Measurements from ENCODE around the gene SPAG17. TPM values are rescaled to one million over a fixed set of nuclear protein-coding genes. Genes with fewer than 3 reads are reported as not detected.

The SPAG17 gene
- polyA plus RNA-seq, 4 donors, result 0.03 to 0.55 TPM; not detected in 2

DNA sequence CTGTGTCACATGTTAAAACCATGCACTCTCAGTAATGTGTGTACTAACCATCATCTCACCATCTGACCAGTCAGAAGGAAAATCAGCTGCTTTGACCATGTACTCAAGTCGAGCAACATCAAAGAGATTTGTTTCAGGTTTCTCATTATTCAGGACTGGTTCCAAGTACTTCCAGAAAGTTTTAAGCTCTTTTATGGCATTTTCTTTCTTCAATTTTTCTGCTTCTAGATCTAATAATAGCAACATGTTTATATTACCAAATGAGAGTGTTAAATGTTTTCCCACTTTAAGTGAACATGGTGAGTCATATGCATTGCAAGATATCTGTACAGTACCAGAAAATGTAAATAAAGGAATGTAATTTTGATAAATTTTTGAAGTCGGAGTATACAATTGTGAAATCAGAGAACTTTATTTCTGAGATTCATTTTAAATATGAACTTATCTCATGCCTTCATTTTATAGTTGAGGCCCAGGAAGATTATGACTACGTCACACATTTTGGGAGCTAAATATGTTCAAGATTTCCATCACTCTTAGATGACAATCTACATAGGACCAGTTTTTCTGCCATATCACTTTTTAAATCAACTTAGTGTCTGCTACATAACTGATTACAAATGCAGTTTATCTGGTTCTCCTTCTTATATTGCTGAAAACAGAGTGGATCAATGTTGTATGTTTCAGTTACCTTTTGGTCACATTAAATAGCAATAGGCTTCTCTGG, 87.2 kb downstream of the SPAG17 start:
- FAIRE-seq (no peak), DNase-seq (no peak)
- Histone ChIP-seq H3K4me3 (ENCODE audit: low read depth in 1 of 3, low read length in 3 of 3) (no peak overlapping the region), H3K27me3 (ENCODE audit: control insufficient read depth in 3 of 3, insufficient read depth in 3 of 3, low read length in 3 of 3) (no peaks in the 10 kb centered on the region), H3K27ac (ENCODE audit: low read depth in 1 of 3, low read length in 2 of 3) (no peak overlapping the region), H3K9me3 (ENCODE audit: control insufficient read depth in 2 of 2, insufficient read depth in 1 of 2, low read depth in 1 of 2, low read length in 1 of 2) (no peaks in the 10 kb centered on the region), H3K4me1 (ENCODE audit: control insufficient read depth in 3 of 3, insufficient read depth in 2 of 3, low read depth in 1 of 3, low read length in 2 of 3) (no peaks in the 10 kb centered on the region), H3K36me3 (ENCODE audit: control insufficient read depth in 3 of 3, insufficient read depth in 2 of 3, low read depth in 1 of 3, low read length in 3 of 3) (no peaks in the 10 kb centered on the region)
- 60 to 69% (median 67%) methylated on average over 3 of the region's 3 CpGs for WGBS, 3 donors

DNA sequence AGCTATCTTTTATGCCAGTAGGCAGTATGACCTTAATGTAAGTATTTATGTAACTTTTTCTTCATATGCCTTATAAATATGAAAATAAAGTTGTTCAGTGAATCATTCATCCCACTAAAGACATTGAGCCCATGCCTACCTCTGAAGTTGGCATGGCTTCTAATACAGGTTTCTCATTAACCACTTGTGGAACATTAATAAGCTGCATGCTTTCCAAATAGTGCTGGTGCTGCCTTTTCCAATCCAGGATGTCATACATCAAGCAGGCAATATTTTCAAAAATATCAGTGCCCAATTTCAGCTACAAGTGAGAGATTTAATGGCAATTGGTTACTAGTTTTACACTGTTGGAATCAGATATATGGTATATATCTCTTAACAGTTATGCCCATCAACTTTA, 92.0 kb downstream of the SPAG17 start:
- Histone ChIP-seq H3K27me3 (ENCODE audit: control insufficient read depth in 3 of 3, insufficient read depth in 3 of 3, low read length in 3 of 3) (no peaks in the 10 kb centered on the region), H3K27ac (ENCODE audit: low read depth in 1 of 3, low read length in 2 of 3) (no peak overlapping the region), H3K36me3 (ENCODE audit: control insufficient read depth in 3 of 3, insufficient read depth in 2 of 3, low read depth in 1 of 3, low read length in 3 of 3) (no peaks in the 10 kb centered on the region), H3K4me1 (ENCODE audit: control insufficient read depth in 3 of 3, insufficient read depth in 2 of 3, low read depth in 1 of 3, low read length in 2 of 3) (no peaks in the 10 kb centered on the region), H3K9me3 (ENCODE audit: control insufficient read depth in 2 of 2, insufficient read depth in 1 of 2, low read depth in 1 of 2, low read length in 1 of 2) (no peaks in the 10 kb centered on the region), H3K4me3 (ENCODE audit: low read depth in 1 of 3, low read length in 3 of 3) (no peak overlapping the region)
- DNase-seq, result no peak
- no peak for FAIRE-seq

DNA sequence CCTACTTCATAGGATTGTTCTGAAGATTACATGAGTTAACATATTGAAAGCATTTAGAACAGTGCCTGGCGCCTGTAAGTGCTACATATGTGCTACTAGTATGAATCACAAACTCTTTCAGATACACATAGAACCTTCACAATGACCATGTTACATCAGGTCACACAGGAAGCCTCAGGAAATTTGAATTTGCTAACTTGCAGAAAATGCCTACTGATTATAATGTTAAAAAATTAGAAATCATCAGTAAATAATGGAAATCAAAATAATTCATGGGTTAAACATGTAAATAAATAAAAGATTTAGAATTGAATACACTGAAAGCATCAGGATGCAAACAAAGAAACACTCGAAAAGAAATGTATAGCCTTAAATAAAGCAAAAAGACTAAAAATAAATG, 94.9 kb downstream of the SPAG17 start:
- peak; percentile 19 for FAIRE-seq

DNA sequence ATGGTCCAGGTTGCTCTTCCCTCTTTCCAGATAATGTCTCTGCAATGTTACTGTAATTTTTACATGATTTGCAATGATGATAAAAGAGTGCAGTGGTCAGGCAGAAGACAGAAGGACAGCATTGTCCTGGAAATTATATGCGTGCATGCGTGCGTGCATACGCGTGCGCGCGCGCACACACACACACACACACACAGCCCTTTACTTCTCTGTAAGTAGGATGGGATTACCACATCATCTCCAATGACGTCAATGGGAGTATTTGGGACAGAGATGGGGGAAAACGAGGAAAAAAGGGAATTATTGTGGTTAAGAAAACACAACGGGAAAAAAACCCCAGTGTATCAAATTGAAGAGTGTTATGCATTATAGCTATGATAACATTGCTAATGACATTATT, 99.7 kb downstream of the SPAG17 start:
- Histone ChIP-seq H3K27ac (ENCODE audit: low read depth in 1 of 3, low read length in 2 of 3) (no peak overlapping the region), H3K4me1 (ENCODE audit: control insufficient read depth in 3 of 3, insufficient read depth in 2 of 3, low read depth in 1 of 3, low read length in 2 of 3) (no peaks in the 10 kb centered on the region), H3K36me3 (ENCODE audit: control insufficient read depth in 3 of 3, insufficient read depth in 2 of 3, low read depth in 1 of 3, low read length in 3 of 3) (no peaks in the 10 kb centered on the region), H3K27me3 (ENCODE audit: control insufficient read depth in 3 of 3, insufficient read depth in 3 of 3, low read length in 3 of 3) (no peaks in the 10 kb centered on the region), H3K4me3 (ENCODE audit: low read depth in 1 of 3, low read length in 3 of 3) (no peak overlapping the region), H3K9me3 (ENCODE audit: control insufficient read depth in 2 of 2, insufficient read depth in 1 of 2, low read depth in 1 of 2, low read length in 1 of 2) (no peaks in the 10 kb centered on the region)
- no peak for FAIRE-seq
- no peak for DNase-seq
- 92 to 98% (median 95%) methylated on average over 12 of the region's 12 CpGs for WGBS, 3 donors

More for the DNA sequence above, 94.9 kb downstream of the SPAG17 start:
- Histone ChIP-seq H3K4me3 (ENCODE audit: low read depth in 1 of 3, low read length in 3 of 3) (no peak overlapping the region), H3K9me3 (ENCODE audit: control insufficient read depth in 2 of 2, insufficient read depth in 1 of 2, low read depth in 1 of 2, low read length in 1 of 2) (no peaks in the 10 kb centered on the region), H3K27ac (ENCODE audit: low read depth in 1 of 3, low read length in 2 of 3) (no peak overlapping the region), H3K4me1 (ENCODE audit: control insufficient read depth in 3 of 3, insufficient read depth in 2 of 3, low read depth in 1 of 3, low read length in 2 of 3) (no peaks in the 10 kb centered on the region), H3K27me3 (ENCODE audit: control insufficient read depth in 3 of 3, insufficient read depth in 3 of 3, low read length in 3 of 3) (no peaks in the 10 kb centered on the region), H3K36me3 (ENCODE audit: control insufficient read depth in 3 of 3, insufficient read depth in 2 of 3, low read depth in 1 of 3, low read length in 3 of 3) (no peaks in the 10 kb centered on the region)
- no peak for DNase-seq
- 80 to 90% (median 88%) methylated on average over 2 of the region's 2 CpGs for WGBS, 3 donors

DNA sequence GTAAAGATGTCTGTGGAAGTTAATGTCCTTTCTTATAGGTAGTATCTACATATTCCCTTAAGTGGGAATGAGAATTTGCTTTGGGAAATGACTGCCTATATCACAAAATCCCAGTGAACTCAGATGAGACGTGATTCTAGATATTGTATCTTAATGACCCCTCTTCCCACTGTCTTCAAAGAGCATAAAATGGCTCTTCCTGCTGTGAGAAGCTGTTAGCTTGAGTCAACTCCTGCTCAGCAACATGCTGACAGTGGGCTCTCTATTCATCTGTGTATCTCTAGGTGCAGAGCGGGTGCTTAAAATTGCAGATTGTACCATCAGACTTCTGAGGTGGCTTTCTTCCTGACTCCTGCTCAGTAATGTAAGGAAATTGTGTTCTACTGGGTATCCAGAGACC, 100.6 kb downstream of the SPAG17 start:
- H3K36me3 ChIP-seq (ENCODE audit: control insufficient read depth in 3 of 3, insufficient read depth in 2 of 3, low read depth in 1 of 3, low read length in 3 of 3), result no peaks in the 10 kb centered on the region
- 49 to 75% (median 73%) methylated on average over 2 of the region's 2 CpGs for WGBS, 3 donors
- H3K27ac ChIP-seq (ENCODE audit: low read depth in 1 of 3, low read length in 2 of 3), result no peak overlapping the region
- H3K4me3 ChIP-seq (ENCODE audit: low read depth in 1 of 3, low read length in 3 of 3), result no peak overlapping the region
- no peak for DNase-seq
- no peak for FAIRE-seq
- H3K27me3 ChIP-seq (ENCODE audit: control insufficient read depth in 3 of 3, insufficient read depth in 3 of 3, low read length in 3 of 3), result no peaks in the 10 kb centered on the region
- no peaks in the 10 kb centered on the region for H3K4me1 ChIP-seq (ENCODE audit: control insufficient read depth in 3 of 3, insufficient read depth in 2 of 3, low read depth in 1 of 3, low read length in 2 of 3)
- no peaks in the 10 kb centered on the region for H3K9me3 ChIP-seq (ENCODE audit: control insufficient read depth in 2 of 2, insufficient read depth in 1 of 2, low read depth in 1 of 2, low read length in 1 of 2)

DNA sequence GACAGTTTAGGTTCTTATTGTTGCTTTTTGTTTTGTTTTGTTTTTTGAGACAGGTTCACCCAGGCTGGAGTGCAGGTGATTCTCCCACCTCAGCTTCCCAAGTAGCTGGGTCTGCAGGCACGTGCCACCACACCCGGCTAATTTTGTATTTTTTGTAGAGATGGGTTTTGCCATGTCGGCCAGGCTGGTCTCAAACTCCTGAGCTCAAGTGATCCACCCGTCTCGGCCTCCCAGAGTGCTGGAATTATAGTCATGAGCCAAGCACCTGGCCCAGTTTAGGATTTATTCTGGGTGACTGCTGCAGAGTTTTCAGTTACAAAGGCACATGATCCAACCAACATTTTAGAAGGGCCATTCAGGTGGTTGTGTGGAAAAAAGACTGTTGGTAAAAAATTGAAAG, 102.0 kb downstream of the SPAG17 start:
- no peak for DNase-seq
- FAIRE-seq, result no peak
- Histone ChIP-seq H3K9me3 (ENCODE audit: control insufficient read depth in 2 of 2, insufficient read depth in 1 of 2, low read depth in 1 of 2, low read length in 1 of 2) (no peaks in the 10 kb centered on the region), H3K4me3 (ENCODE audit: low read depth in 1 of 3, low read length in 3 of 3) (no peak overlapping the region), H3K4me1 (ENCODE audit: control insufficient read depth in 3 of 3, insufficient read depth in 2 of 3, low read depth in 1 of 3, low read length in 2 of 3) (no peaks in the 10 kb centered on the region), H3K27me3 (ENCODE audit: control insufficient read depth in 3 of 3, insufficient read depth in 3 of 3, low read length in 3 of 3) (no peaks in the 10 kb centered on the region), H3K36me3 (ENCODE audit: control insufficient read depth in 3 of 3, insufficient read depth in 2 of 3, low read depth in 1 of 3, low read length in 3 of 3) (no peaks in the 10 kb centered on the region), H3K27ac (ENCODE audit: low read depth in 1 of 3, low read length in 2 of 3) (no peak overlapping the region)
- WGBS, 3 donors, result 86 to 95% (median 93%) methylated on average over 5 of the region's 5 CpGs

DNA sequence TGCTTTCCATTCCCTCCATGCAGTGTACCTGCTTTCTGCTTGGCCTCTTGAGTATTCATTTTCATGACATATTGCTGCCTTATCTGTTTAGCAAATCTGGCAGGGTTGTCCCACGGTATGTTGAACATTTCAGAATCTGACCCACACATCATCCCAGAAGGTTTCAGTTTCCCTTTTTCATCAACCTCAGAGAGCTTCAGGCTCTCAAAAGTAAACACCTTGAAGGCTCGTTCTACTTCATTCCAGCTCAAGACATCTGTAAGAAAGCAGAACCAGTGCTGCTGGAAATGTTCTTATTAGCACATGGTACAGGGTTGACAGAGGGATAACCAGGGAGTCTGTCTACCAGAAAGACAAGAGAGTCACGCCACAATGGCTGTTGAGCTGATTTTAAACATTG, 103.6 kb downstream of the SPAG17 start:
- FAIRE-seq (no peak), DNase-seq (no peak)
- H3K9me3 ChIP-seq (ENCODE audit: control insufficient read depth in 2 of 2, insufficient read depth in 1 of 2, low read depth in 1 of 2, low read length in 1 of 2), result no peaks in the 10 kb centered on the region
- no peaks in the 10 kb centered on the region for H3K27me3 ChIP-seq (ENCODE audit: control insufficient read depth in 3 of 3, insufficient read depth in 3 of 3, low read length in 3 of 3)
- WGBS, 3 donors, result 8 to 23% (median 14%) methylated on average over 3 of the region's 3 CpGs
- no peak overlapping the region for H3K27ac ChIP-seq (ENCODE audit: low read depth in 1 of 3, low read length in 2 of 3)
- no peak overlapping the region for H3K4me3 ChIP-seq (ENCODE audit: low read depth in 1 of 3, low read length in 3 of 3)
- H3K36me3 ChIP-seq (ENCODE audit: control insufficient read depth in 3 of 3, insufficient read depth in 2 of 3, low read depth in 1 of 3, low read length in 3 of 3), result no peaks in the 10 kb centered on the region
- no peaks in the 10 kb centered on the region for H3K4me1 ChIP-seq (ENCODE audit: control insufficient read depth in 3 of 3, insufficient read depth in 2 of 3, low read depth in 1 of 3, low read length in 2 of 3)

DNA sequence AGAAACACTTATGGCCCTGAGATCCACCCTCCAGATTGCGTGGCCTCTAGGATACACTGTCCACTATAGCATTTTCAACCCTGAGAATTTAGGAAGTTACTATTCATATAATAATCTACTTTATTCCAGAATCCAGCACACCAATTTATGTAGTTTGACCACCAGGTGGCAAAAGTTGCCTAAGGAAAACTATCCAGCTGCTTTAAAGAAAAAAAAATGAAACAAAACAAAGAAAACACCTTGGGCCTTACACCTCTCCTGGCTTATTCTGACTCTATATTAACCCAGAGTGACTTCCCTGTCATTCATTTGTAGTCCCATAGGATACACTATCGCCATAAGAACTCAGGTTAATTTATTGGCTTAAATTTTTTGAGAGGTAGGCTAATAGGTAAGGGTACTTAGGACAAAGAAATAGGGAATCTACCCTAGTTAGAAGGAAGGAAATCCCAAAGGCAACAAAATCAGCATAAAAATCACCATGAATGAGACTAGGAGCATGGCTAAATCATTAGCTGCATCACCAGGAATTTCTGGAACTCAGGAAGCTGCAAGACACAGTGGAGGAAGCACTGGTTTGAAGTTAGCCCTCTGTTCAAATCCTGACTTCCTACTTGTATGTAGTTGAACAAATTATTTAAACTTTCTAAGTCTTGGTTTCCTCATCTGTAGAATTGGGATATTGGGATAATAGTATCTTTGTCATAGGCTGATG, 107.5 kb downstream of the SPAG17 start:
- FAIRE-seq (no peak), DNase-seq (peak; percentile 31 to 49)
- H3K4me3 ChIP-seq (ENCODE audit: low read depth in 1 of 3, low read length in 3 of 3), result no peak overlapping the region
- no peaks in the 10 kb centered on the region for H3K4me1 ChIP-seq (ENCODE audit: control insufficient read depth in 3 of 3, insufficient read depth in 2 of 3, low read depth in 1 of 3, low read length in 2 of 3)
- WGBS, 3 donors, result 29 to 64% (median 41%) methylated on average over 2 of the region's 2 CpGs
- H3K27ac ChIP-seq (ENCODE audit: low read depth in 1 of 3, low read length in 2 of 3), result no peak overlapping the region
- H3K9me3 ChIP-seq (ENCODE audit: control insufficient read depth in 2 of 2, insufficient read depth in 1 of 2, low read depth in 1 of 2, low read length in 1 of 2), result no peaks in the 10 kb centered on the region
- no peaks in the 10 kb centered on the region for H3K27me3 ChIP-seq (ENCODE audit: control insufficient read depth in 3 of 3, insufficient read depth in 3 of 3, low read length in 3 of 3)
- H3K36me3 ChIP-seq (ENCODE audit: control insufficient read depth in 3 of 3, insufficient read depth in 2 of 3, low read depth in 1 of 3, low read length in 3 of 3), result no peaks in the 10 kb centered on the region

Data from small intestine (tissue), 7 donors.